ENCODE data around the gene PREX1. TPM values are rescaled to one million over a fixed set of nuclear protein-coding genes. Genes with fewer than 3 reads are reported as not detected.

PREX1 gene
- total and polyA plus RNA-seq, 2 experiments from 2014 or later: 2.4 to 10.3 TPM

GRCh38 chr20:48737434-48738093, 90.2 kb downstream of the PREX1 start:
- Mint-ChIP-seq H3K27ac (no peak overlapping the region), H3K4me1 (peaks cover 8% of the 10 kb centered on the region), H3K36me3 (ENCODE audit: low read depth) (peaks cover 6% of the 10 kb centered on the region), H3K4me3 (no peak overlapping the region), H3K27me3 (ENCODE audit: insufficient read depth, low read depth, poor library complexity) (peaks cover 8% of the 10 kb centered on the region), H3K9me3 (no peaks in the 10 kb centered on the region)
- H3K9me2 ChIP-seq (ENCODE audit: insufficient read depth): no peaks in the 10 kb centered on the region
- H3K79me2 ChIP-seq (replicated peaks; ENCODE audit: insufficient read depth): no peaks in the 10 kb centered on the region
- H3K4me3 ChIP-seq: no peak overlapping the region
- no peak for ATAC-seq
- no peaks in the 10 kb centered on the region for H4K20me1 ChIP-seq (replicated peaks; ENCODE audit: insufficient read depth)
- no peak for DNase-seq (ENCODE audit: low spot score)
- H3K4me1 ChIP-seq (ENCODE audit: insufficient read depth): no peaks in the 10 kb centered on the region
- no peaks in the 10 kb centered on the region for H3F3A ChIP-seq (replicated peaks; ENCODE audit: low read depth)
- TF ChIP-seq, protein P1, sequence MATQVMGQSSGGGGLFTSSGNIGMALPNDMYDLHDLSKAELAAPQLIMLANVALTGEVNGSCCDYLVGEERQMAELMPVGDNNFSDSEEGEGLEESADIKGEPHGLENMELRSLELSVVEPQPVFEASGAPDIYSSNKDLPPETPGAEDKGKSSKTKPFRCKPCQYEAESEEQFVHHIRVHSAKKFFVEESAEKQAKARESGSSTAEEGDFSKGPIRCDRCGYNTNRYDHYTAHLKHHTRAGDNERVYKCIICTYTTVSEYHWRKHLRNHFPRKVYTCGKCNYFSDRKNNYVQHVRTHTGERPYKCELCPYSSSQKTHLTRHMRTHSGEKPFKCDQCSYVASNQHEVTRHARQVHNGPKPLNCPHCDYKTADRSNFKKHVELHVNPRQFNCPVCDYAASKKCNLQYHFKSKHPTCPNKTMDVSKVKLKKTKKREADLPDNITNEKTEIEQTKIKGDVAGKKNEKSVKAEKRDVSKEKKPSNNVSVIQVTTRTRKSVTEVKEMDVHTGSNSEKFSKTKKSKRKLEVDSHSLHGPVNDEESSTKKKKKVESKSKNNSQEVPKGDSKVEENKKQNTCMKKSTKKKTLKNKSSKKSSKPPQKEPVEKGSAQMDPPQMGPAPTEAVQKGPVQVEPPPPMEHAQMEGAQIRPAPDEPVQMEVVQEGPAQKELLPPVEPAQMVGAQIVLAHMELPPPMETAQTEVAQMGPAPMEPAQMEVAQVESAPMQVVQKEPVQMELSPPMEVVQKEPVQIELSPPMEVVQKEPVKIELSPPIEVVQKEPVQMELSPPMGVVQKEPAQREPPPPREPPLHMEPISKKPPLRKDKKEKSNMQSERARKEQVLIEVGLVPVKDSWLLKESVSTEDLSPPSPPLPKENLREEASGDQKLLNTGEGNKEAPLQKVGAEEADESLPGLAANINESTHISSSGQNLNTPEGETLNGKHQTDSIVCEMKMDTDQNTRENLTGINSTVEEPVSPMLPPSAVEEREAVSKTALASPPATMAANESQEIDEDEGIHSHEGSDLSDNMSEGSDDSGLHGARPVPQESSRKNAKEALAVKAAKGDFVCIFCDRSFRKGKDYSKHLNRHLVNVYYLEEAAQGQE (IDR thresholded peaks at IDR 0.05; ENCODE audit: unreplicated experiment): no peak
- TF ChIP-seq ZNF114 (CRISPR knock-in tag; IDR thresholded peaks at IDR 0.05): no peak
- no peak for TF ChIP-seq ZNF331 (CRISPR knock-in tag; IDR thresholded peaks at IDR 0.05; ENCODE audit: low read depth)
- TF ChIP-seq, protein P2, sequence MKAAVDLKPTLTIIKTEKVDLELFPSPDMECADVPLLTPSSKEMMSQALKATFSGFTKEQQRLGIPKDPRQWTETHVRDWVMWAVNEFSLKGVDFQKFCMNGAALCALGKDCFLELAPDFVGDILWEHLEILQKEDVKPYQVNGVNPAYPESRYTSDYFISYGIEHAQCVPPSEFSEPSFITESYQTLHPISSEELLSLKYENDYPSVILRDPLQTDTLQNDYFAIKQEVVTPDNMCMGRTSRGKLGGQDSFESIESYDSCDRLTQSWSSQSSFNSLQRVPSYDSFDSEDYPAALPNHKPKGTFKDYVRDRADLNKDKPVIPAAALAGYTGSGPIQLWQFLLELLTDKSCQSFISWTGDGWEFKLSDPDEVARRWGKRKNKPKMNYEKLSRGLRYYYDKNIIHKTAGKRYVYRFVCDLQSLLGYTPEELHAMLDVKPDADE (IDR thresholded peaks at IDR 0.05): no peak
- TF ChIP-seq NANOG (IDR thresholded peaks at IDR 0.05; ENCODE audit: borderline replicate concordance): no peak
- TF ChIP-seq POLR2AphosphoS5 (IDR thresholded peaks at IDR 0.05; ENCODE audit: low read depth): no peak
- TF ChIP-seq CREB1 (CRISPR knock-in tag; IDR thresholded peaks at IDR 0.05; ENCODE audit: low read depth): no peak
- TF ChIP-seq, protein P3, sequence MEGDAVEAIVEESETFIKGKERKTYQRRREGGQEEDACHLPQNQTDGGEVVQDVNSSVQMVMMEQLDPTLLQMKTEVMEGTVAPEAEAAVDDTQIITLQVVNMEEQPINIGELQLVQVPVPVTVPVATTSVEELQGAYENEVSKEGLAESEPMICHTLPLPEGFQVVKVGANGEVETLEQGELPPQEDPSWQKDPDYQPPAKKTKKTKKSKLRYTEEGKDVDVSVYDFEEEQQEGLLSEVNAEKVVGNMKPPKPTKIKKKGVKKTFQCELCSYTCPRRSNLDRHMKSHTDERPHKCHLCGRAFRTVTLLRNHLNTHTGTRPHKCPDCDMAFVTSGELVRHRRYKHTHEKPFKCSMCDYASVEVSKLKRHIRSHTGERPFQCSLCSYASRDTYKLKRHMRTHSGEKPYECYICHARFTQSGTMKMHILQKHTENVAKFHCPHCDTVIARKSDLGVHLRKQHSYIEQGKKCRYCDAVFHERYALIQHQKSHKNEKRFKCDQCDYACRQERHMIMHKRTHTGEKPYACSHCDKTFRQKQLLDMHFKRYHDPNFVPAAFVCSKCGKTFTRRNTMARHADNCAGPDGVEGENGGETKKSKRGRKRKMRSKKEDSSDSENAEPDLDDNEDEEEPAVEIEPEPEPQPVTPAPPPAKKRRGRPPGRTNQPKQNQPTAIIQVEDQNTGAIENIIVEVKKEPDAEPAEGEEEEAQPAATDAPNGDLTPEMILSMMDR (conservative IDR thresholded peaks at IDR 0.05; ENCODE audit: low read depth in 2 of 2): no peak
- no peak for TF ChIP-seq EZH2phosphoT487 (IDR thresholded peaks at IDR 0.05; ENCODE audit: unreplicated experiment)
- no peak overlapping the region for H2AFZ ChIP-seq
- no peak overlapping the region for H3K27ac ChIP-seq (ENCODE audit: low read depth)
- no peak overlapping the region for H3K4me2 ChIP-seq
- no peaks in the 10 kb centered on the region for H3K27me3 ChIP-seq (ENCODE audit: insufficient read depth)
- H3K36me3 ChIP-seq (ENCODE audit: insufficient read depth): no peaks in the 10 kb centered on the region
